Measurements from ENCODE around the gene CDK16.

The CDK16 gene

DNA sequence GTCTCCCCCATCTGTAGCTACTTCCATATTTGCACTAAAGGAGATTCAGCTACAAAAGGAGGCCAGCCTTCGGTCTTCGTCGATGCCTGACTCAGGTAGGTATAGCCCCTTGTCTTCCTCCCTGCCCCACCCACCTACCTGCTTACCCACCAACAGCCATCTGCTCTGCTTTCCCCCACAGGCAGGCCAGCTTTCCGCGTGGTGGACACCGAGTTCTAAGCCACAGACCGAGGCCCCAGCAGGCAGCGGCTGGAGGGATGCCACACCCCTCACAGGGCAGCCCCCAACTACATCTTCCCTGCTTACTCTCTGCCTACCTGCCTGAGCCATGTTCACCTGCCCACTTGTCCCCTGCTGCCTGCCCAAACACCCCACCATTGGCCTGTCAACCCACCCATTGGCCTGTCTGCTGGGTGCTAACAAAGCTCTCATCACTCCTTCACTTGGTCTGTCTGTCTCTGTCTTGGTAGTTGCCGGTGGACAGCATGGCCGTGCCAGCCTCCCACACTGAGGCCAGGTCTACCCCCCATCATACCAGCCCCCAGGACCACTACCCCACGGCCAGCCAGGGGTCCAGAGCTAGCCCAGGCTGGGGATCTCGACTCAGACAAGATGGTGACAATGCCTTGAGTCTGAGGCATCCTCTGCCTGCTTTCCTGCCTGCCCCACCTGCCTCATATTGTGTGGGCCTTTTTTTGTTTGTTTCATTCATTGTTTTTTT, 10.2 kb downstream of the CDK16 start:
- no peak for DNase-seq

GRCh38 chrX:47229427-47229826, 10.9 kb downstream of the CDK16 start:
- DNase-seq = no peak

- DNase-seq = no peak
Measured at GRCh38 chrX:47230136-47230868, 11.8 kb downstream of the CDK16 start.

- no peak for DNase-seq
Measured at GRCh38 chrX:47231167-47231566, 12.7 kb downstream of the CDK16 start.

DNA sequence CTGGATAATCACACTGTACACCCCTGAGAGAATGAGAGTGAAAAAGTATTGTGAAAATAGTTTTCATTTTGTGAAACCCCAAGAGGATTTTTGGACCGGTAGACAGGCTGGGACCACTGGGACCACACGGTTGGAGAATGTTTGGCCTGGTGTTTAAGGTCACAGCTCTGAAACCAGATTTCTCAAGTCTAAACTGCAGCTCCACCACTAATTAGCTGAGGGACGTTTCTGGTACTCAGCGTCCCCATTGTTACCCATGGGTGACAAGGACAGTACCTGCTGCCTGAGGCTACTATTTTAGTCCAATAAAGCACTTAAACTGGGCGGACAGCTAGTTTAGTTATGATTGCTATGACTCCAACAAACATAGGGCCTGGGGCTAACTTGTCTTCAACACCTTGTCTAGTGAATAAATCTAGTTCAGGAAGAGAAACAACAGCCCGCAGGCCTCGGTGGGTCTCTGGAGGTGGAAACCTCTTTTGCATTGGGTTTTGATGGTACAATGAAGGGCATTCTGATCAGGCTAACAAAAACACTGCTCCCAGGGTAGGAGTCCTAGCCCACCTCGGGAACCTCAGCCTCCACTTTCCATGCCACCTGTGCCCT, 13.8 kb downstream of the CDK16 start:
- no peak for DNase-seq

- peak; percentile 73 for DNase-seq
Measured at GRCh38 chrX:47232803-47233332, 14.4 kb downstream of the CDK16 start, which contains the start of gene USP11. TSS of gene USP11 (plus strand) at chrX:47233009. CDS start at chrX:47233044, 35 bp downstream.

DNA sequence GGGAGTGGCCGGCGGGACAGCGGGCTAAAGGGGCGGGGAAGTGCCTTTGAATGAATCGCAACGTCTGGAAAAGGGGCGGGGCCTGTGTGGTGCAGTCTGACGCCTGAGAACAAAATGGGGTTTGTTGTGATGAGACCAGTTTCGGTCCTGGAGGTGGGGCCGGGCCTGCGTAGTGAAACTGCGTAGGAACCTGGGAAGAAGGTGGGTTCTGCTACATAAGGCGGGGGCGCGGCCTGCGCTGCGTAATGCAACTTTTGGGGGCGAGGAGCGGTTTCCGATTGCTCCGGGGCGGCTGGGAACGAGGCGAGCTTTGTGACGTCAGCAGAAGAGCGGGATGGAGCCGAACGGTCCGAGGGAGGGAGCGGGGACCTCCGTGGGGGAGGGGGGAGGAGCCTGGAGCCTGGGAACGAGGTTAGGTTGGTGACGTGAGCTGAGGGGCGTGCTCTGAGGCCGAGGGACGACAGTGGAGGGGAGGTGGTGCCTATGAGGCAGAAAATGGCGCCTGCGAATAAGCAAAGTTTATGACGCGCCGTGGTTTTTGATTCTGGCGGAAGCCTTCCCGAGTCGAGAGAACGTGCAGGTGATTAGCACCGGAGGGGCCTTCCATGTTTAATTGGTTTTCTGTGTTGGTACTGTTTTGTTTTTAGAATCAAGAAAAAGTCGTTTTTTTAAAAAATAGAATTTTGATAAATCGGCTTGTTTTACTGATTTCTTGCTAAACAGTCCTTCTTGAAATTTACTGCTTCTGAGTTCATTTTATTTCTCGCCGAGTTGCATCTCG, 15.0 kb downstream of the CDK16 start:
- DNase-seq = peak; percentile 97

- DNase-seq = no peak
Measured at GRCh38 chrX:47234583-47234982, 16.1 kb downstream of the CDK16 start.

DNA sequence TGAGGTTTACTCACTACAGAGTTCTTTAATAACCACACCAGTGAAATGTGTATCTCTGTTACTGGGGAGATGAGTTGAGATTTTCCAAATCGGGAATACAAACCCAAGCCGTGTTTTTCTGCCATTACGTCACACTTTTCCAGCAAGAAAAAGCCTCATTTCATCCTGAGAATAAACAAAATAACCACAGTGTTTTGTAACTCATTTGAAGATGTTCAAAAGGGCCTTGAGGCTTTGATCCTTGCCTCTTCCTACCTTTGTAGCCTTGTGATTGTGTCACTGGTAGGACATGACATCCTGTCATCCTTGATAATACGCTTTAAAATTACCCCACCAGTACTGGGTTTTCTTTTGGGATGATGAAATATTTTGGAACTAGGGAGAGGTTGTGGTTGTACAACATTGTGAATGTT, 17.2 kb downstream of the CDK16 start:
- DNase-seq = no peak

DNA sequence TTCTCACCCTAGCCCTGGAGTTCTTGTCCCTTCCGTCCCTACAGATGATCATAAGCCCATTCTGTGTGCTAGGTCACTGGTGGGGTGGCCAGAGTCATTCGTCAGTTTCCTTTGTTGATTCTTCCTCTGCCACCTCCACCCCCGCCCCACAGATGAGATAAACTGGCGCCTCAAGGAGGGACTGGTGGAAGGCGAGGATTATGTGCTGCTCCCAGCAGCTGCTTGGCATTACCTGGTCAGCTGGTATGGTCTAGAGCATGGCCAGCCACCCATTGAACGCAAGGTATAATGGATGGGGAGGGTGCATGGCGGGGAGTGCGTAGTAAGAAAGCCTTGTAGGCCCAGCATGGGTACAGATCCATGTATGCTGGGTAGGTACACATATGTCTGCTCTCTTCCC, 20.7 kb downstream of the CDK16 start:
- no peak for DNase-seq

GRCh38 chrX:47239898-47240545, 21.5 kb downstream of the CDK16 start:
- DNase-seq = no peak

DNA sequence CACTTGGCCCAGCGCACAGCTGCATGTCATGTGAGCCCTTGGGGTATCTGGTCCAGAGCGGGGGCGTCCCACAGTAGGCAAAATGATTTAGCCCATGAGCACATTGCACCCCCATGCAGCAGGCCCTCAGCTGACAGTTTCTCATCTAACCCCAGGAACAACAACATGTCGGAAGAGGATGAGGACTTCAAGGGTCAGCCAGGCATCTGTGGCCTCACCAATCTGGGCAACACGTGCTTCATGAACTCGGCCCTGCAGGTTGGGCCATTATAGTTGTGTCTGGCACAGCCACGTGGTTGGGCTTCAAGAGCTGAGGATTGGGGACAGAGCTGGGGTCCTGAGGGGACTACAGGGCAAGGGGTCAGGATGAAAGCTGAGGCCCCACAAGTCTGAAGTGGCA, 22.1 kb downstream of the CDK16 start:
- DNase-seq = no peak

GRCh38 chrX:47241201-47242011, 22.9 kb downstream of the CDK16 start:
- DNase-seq = no peak

DNA sequence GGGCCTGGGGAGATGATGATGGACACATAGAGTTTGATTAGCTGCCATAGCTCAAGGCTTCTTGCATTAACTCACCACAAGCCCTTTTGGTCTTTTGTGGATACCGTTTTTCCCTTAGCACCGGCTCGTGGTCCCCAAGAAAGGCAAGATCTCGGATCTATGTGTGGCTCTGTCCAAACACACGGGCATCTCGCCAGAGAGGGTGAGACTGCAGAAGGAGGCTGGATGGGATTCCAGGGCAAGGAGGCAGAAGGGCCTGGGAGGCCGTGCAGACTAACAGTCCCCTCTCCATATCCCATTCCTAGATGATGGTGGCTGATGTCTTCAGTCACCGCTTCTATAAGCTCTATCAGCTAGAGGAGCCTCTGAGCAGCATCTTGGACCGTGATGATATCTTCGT, 23.8 kb downstream of the CDK16 start:
- no peak for DNase-seq

DNA sequence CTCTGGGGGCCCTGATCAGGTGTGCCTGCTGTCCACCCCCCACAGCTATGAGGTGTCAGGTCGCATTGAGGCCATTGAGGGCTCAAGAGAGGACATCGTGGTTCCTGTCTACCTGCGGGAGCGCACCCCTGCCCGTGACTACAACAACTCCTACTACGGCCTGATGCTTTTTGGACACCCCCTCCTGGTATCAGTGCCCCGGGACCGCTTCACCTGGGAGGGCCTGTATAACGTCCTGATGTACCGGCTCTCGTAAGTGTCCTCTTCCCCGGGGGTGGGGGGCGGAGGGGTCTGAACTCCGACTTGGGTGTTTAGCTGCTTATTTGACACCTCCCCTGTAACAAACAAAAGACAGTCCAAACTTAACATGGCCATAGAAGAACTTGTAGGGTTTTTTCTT, 24.9 kb downstream of the CDK16 start:
- DNase-seq = no peak

GRCh38 chrX:47244676-47245075, 26.2 kb downstream of the CDK16 start:
- no peak for DNase-seq

GRCh38 chrX:47245156-47245555, 26.7 kb downstream of the CDK16 start:
- DNase-seq = no peak

DNA sequence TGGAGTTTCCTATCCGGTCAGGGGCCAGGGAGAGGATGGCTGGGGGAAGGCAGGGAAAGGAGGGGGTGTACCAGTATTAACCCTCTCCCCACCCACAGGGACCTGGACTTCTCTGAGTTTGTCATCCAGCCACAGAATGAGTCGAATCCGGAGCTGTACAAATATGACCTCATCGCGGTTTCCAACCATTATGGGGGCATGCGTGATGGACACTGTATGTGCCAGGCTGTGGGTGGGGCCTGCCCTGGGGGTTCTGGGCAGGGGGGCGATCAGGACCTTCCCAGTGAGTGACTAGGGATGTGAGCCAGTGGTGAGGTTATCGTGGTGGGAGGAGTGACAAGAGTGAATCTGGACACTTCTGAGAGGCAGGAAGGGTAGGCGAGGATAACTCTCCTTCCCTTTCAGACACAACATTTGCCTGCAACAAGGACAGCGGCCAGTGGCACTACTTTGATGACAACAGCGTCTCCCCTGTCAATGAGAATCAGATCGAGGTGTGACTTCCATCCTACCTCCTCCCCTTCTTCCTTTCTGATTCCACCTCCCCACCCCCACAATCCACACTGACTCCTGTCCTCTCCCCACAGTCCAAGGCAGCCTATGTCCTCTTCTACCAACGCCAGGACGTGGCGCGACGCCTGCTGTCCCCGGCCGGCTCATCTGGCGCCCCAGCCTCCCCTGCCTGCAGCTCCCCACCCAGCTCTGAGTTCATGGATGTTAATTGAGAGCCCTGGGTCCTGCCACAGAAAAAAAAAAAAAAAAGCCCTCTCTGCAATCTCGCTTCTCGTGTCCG, 28.9 kb downstream of the CDK16 start:
- DNase-seq = no peak

GRCh38 chrX:47247999-47248320, 29.5 kb downstream of the CDK16 start:
- DNase-seq = no peak

DNA sequence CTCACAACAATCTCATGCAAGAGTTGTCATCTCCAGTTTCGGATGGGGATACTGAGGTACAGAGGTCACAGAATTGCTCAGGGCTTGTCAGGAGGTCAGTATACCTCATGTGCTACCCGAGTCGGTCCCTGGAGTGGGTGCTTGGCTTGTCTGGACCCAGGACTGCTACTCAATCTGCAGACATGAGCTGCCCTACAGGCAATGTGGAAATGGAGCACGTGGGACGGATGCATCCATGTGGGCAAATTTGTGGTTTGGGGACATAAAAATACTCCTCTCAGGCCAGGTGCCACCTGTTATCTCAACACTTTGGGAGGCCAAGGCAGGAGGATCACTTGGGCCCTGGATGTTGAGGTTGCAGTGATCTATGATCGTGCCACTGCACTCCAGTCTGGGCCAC, 30.1 kb downstream of the CDK16 start:
- no peak for DNase-seq

DNA sequence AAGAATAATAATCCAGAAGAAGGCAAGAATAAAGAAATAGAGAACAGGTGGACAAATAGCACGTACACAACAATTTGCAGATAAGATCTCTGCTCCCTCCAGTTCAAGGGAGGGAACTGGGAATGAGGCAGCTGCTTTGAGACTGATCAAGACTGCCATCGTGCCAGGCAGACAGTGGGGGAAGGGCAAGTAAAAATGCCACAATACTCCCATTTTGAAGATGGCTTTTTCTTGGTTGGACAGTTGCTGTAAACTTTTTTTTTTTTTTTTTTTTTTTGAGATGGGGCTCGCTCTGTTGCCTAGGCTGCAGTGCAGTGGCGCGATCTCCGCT, 31.5 kb downstream of the CDK16 start:
- no peak for DNase-seq
